Ascending aorta (tissue), 2 donors: ENCODE results near the gene EEF1A2. TPM values are rescaled to one million over a fixed set of nuclear protein-coding genes. Genes with fewer than 3 reads are reported as not detected.

Experiments
- DNase-seq, 2 donors: peaks; one replicate each; pipeline ENCODE4 v3.0.0-alpha.2; 2019; ENCODE audit warnings: low spot score in 2 of 2
- H3K27ac ChIP-seq, 2 donors: fragments of 200-600 bp; sonication (generic); one replicate each; pipeline ENCODE4 v1.5.1; 2016 to 2017; ENCODE audit warnings: mild to moderate bottlenecking in 1 of 2
- H3K27me3 ChIP-seq: fragments of 200-600 bp; sonication (generic); one replicate; pipeline ENCODE4 v1.5.1; 2017
- H3K36me3 ChIP-seq, 2 donors: fragments of 200-600 bp; sonication (generic); one replicate each; pipeline ENCODE4 v1.5.1; 2016
- H3K4me1 ChIP-seq, 2 donors: fragments of 200-600 bp; sonication (generic); one replicate each; pipeline ENCODE4 v1.5.1; 2016 to 2017; ENCODE audit warnings: mild to moderate bottlenecking in 1 of 2
- H3K4me3 ChIP-seq, 2 donors: fragments of 200-600 bp; sonication (generic); one replicate each; pipeline ENCODE4 v1.5.1; 2016 to 2017; ENCODE audit warnings: mild to moderate bottlenecking in 1 of 2
- H3K9me3 ChIP-seq, 2 donors: fragments of 200-600 bp; sonication (generic); one replicate each; pipeline ENCODE4 v1.5.1; 2016
- intact Hi-C: fragments of 100-400 bp; cut with DNase I; formaldehyde crosslinking; loops from one replicate; pipeline ENCODE4 v1.15.1; 2023
- total RNA-seq: library from RNA; depleted of rRNA; stranded (reverse); fragments of >200 nt; gene quantifications from one replicate; pipeline ENCODE4 v1.1.0, GENCODE V29; 2016
- TF ChIP-seq, protein P1 (sequence below), 3 experiments: fragments of 200-600 bp in 2 of 3; fragments of 450-650 bp in 1 of 3; sonication (generic) in 2 of 3; IDR thresholded peaks; one replicate each; pipeline ENCODE4 v1.5.1; 2016 to 2019; ENCODE audit warnings: antibody characterized with exemption in 3 of 3, mild to moderate bottlenecking in 1 of 3, moderate library complexity in 1 of 3

The EEF1A2 gene
- total RNA-seq, 1 donor from 2014 or later = 1.1 TPM

GRCh38 chr20:63439866-63440265, 59.0 kb downstream of the EEF1A2 start:
- intact Hi-C loops = no loop called here
- Histone ChIP-seq H3K27me3 (no peaks in the 10 kb centered on the region), H3K9me3 (no peaks in the 10 kb centered on the region), H3K4me3 (no peak overlapping the region), H3K27ac (no peak overlapping the region), H3K36me3 (no peaks in the 10 kb centered on the region), H3K4me1 (no peaks in the 10 kb centered on the region)
- TF ChIP-seq, protein P1, sequence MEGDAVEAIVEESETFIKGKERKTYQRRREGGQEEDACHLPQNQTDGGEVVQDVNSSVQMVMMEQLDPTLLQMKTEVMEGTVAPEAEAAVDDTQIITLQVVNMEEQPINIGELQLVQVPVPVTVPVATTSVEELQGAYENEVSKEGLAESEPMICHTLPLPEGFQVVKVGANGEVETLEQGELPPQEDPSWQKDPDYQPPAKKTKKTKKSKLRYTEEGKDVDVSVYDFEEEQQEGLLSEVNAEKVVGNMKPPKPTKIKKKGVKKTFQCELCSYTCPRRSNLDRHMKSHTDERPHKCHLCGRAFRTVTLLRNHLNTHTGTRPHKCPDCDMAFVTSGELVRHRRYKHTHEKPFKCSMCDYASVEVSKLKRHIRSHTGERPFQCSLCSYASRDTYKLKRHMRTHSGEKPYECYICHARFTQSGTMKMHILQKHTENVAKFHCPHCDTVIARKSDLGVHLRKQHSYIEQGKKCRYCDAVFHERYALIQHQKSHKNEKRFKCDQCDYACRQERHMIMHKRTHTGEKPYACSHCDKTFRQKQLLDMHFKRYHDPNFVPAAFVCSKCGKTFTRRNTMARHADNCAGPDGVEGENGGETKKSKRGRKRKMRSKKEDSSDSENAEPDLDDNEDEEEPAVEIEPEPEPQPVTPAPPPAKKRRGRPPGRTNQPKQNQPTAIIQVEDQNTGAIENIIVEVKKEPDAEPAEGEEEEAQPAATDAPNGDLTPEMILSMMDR (IDR thresholded peaks at IDR 0.05) = no peak
- no peak for DNase-seq

- Histone ChIP-seq H3K27me3 (no peaks in the 10 kb centered on the region), H3K4me1 (no peaks in the 10 kb centered on the region), H3K4me3 (no peak overlapping the region), H3K36me3 (no peaks in the 10 kb centered on the region), H3K27ac (no peak overlapping the region), H3K9me3 (no peaks in the 10 kb centered on the region)
- intact Hi-C loops = no loop called here
- no peak for DNase-seq
- TF ChIP-seq, protein P1 (IDR thresholded peaks at IDR 0.05) = no peak
Observed at GRCh38 chr20:63438121-63438520, 60.8 kb downstream of the EEF1A2 start.

Other genes starting within 250 kb of the EEF1A2 start
- gene NKAIN4, start 244.6 kb downstream of the EEF1A2 start, total RNA-seq = not detected
- gene ARFGAP1, start 226.3 kb downstream of the EEF1A2 start, total RNA-seq = 57.0 TPM
- not detected for gene COL20A1, start 205.9 kb downstream of the EEF1A2 start, total RNA-seq
- gene CHRNA4, start 137.7 kb downstream of the EEF1A2 start, total RNA-seq = not detected
- not detected for gene KCNQ2, start 26.4 kb downstream of the EEF1A2 start, total RNA-seq
- 242 TPM for gene PPDPF, start 21.7 kb upstream of the EEF1A2 start, total RNA-seq
- gene PTK6, start 38.3 kb upstream of the EEF1A2 start, total RNA-seq = not detected
- not detected for gene SRMS, start 48.7 kb upstream of the EEF1A2 start, total RNA-seq
- gene FNDC11, start 55.1 kb upstream of the EEF1A2 start, total RNA-seq = not detected
- gene HELZ2, start 75.2 kb upstream of the EEF1A2 start, total RNA-seq = 58.1 TPM
- 14.0 TPM for gene GMEB2, start 128.0 kb upstream of the EEF1A2 start, total RNA-seq
- 37.0 TPM for gene STMN3, start 154.3 kb upstream of the EEF1A2 start, total RNA-seq
- 80.6 TPM for gene RTEL1, start 159.2 kb upstream of the EEF1A2 start, total RNA-seq
- 119 TPM for gene TNFRSF6B, start 197.6 kb upstream of the EEF1A2 start, total RNA-seq
- 50.8 TPM for gene ARFRP1, start 208.9 kb upstream of the EEF1A2 start, total RNA-seq
- 42.4 TPM for gene ZGPAT, start 209.0 kb upstream of the EEF1A2 start, total RNA-seq
- 7.3 TPM for gene LIME1, start 237.6 kb upstream of the EEF1A2 start, total RNA-seq
- 114 TPM for gene SLC2A4RG, start 240.7 kb upstream of the EEF1A2 start, total RNA-seq